ENCODE results near the gene SPAG4. TPM values are rescaled to one million over a fixed set of nuclear protein-coding genes. Genes with fewer than 3 reads are reported as not detected.

The SPAG4 gene
- total RNA-seq, 2 experiments from 2014 or later = 15.5 to 17.1 TPM

- Histone ChIP-seq H3K36me3 (ENCODE audit: insufficient read depth, low read length) (no peaks in the 10 kb centered on the region), H3K4me1 (ENCODE audit: insufficient read depth, low read length) (no peaks in the 10 kb centered on the region), H3K27ac (ENCODE audit: low read depth in 1 of 2, low read length in 2 of 2) (no peak overlapping the region), H3K27me3 (ENCODE audit: control insufficient read depth in 1 of 2, insufficient read depth in 2 of 2, low read length in 2 of 2) (no peaks in the 10 kb centered on the region), H3K4me3 (ENCODE audit: low read length) (no peak overlapping the region), H3K9me3 (ENCODE audit: control insufficient read depth in 1 of 2, insufficient read depth in 1 of 2, low read length in 2 of 2) (peaks cover 0 to 17% of the 10 kb centered on the region in 2 experiments)
- intact Hi-C loops (cut with DNase I, micrococcal nuclease) = no loop called here
- H3K27me3 Mint-ChIP-seq = no peaks in the 10 kb centered on the region
- ChIA-PET CTCF (interaction anchor here (0.6 kb wide), 1 partner anchor 46 kb away, joined by 3 read pairs; no protein-coding TSS in a partner anchor), POLR2A (no interaction called here)
- H3K36me3 Mint-ChIP-seq (ENCODE audit: low read depth) = peaks cover 4% of the 10 kb centered on the region
- no peak overlapping the region for H3K27ac Mint-ChIP-seq
- H3K4me1 Mint-ChIP-seq (ENCODE audit: low read depth) = no peaks in the 10 kb centered on the region
- DNase-seq (no peak), ATAC-seq (ENCODE audit: poor library complexity) (no peak)
- no peak for TF ChIP-seq CTCF (IDR thresholded peaks at IDR 0.05)
- peaks cover 2% of the 10 kb centered on the region for H3K9me3 Mint-ChIP-seq
- H3K4me3 Mint-ChIP-seq = no peak overlapping the region
Measured at GRCh38 chr20:35572838-35573237, 42.8 kb upstream of the SPAG4 start.

- intact Hi-C loops (cut with DNase I, micrococcal nuclease) = no loop called here
- no peak for ATAC-seq (ENCODE audit: poor library complexity)
- Histone ChIP-seq H3K9me3 (ENCODE audit: control insufficient read depth in 1 of 2, insufficient read depth in 1 of 2, low read length in 2 of 2) (peaks cover 0 to 17% of the 10 kb centered on the region in 2 experiments), H3K4me3 (ENCODE audit: low read length) (no peak overlapping the region), H3K36me3 (ENCODE audit: insufficient read depth, low read length) (no peaks in the 10 kb centered on the region), H3K4me1 (ENCODE audit: insufficient read depth, low read length) (no peaks in the 10 kb centered on the region), H3K27me3 (ENCODE audit: control insufficient read depth in 1 of 2, insufficient read depth in 2 of 2, low read length in 2 of 2) (no peaks in the 10 kb centered on the region), H3K27ac (ENCODE audit: low read depth in 1 of 2, low read length in 2 of 2) (no peak overlapping the region)
- TF ChIP-seq CTCF (IDR thresholded peaks at IDR 0.05) = no peak
- no peak for DNase-seq
- H3K27ac Mint-ChIP-seq = no peak overlapping the region
- POLR2A ChIA-PET = no interaction called here
- H3K4me3 Mint-ChIP-seq = no peak overlapping the region
- CTCF ChIA-PET = no interaction called here
- H3K36me3 Mint-ChIP-seq (ENCODE audit: low read depth) = peaks cover 4% of the 10 kb centered on the region
- no peaks in the 10 kb centered on the region for H3K4me1 Mint-ChIP-seq (ENCODE audit: low read depth)
- H3K9me3 Mint-ChIP-seq = peaks cover 2% of the 10 kb centered on the region
- H3K27me3 Mint-ChIP-seq = no peaks in the 10 kb centered on the region
Measured at GRCh38 chr20:35575958-35576357, 39.7 kb upstream of the SPAG4 start.

GRCh38 chr20:35576816-35577215 is 38.8 kb upstream of the SPAG4 start:
- TF ChIP-seq CTCF (IDR thresholded peaks at IDR 0.05) = no peak
- Histone ChIP-seq H3K9me3 (ENCODE audit: control insufficient read depth in 1 of 2, insufficient read depth in 1 of 2, low read length in 2 of 2) (peaks cover 7 to 20% of the 10 kb centered on the region in 2 experiments), H3K27ac (ENCODE audit: low read depth in 1 of 2, low read length in 2 of 2) (no peak overlapping the region), H3K4me3 (ENCODE audit: low read length) (no peak overlapping the region), H3K27me3 (ENCODE audit: control insufficient read depth in 1 of 2, insufficient read depth in 2 of 2, low read length in 2 of 2) (no peaks in the 10 kb centered on the region), H3K4me1 (ENCODE audit: insufficient read depth, low read length) (no peaks in the 10 kb centered on the region), H3K36me3 (ENCODE audit: insufficient read depth, low read length) (no peaks in the 10 kb centered on the region)
- H3K36me3 Mint-ChIP-seq (ENCODE audit: low read depth) = peaks cover 4% of the 10 kb centered on the region
- no peaks in the 10 kb centered on the region for H3K4me1 Mint-ChIP-seq (ENCODE audit: low read depth)
- no peak for ATAC-seq (ENCODE audit: poor library complexity)
- ChIA-PET POLR2A (no interaction called here), CTCF (no interaction called here)
- no peaks in the 10 kb centered on the region for H3K27me3 Mint-ChIP-seq
- peaks cover 2% of the 10 kb centered on the region for H3K9me3 Mint-ChIP-seq
- H3K4me3 Mint-ChIP-seq = no peak overlapping the region
- no peak for DNase-seq
- no peak overlapping the region for H3K27ac Mint-ChIP-seq
- intact Hi-C loops (cut with DNase I, micrococcal nuclease) = no loop called here

Data from CD4-positive, alpha-beta T cell (primary cell).